RKO (cell line): Measurements from ENCODE around the gene SIMC1.
A peak's percentile ranks its signal among the peaks of the same experiment; 100 is the strongest.
"Not testable (repeated sequence)": the region's sequence is repeated elsewhere in the genome, so short reads cannot be mapped to it uniquely, and the experiment has no call there.

Experiments used
- DNase-seq: peaks from one replicate; pipeline ENCODE4 v3.0.0-alpha.2; 2016; ENCODE audit warnings: low spot score

The SIMC1 gene

GRCh38 chr5:176216393-176216916, 21.8 kb upstream of the SIMC1 start:
- not testable (repeated sequence) for DNase-seq

DNA sequence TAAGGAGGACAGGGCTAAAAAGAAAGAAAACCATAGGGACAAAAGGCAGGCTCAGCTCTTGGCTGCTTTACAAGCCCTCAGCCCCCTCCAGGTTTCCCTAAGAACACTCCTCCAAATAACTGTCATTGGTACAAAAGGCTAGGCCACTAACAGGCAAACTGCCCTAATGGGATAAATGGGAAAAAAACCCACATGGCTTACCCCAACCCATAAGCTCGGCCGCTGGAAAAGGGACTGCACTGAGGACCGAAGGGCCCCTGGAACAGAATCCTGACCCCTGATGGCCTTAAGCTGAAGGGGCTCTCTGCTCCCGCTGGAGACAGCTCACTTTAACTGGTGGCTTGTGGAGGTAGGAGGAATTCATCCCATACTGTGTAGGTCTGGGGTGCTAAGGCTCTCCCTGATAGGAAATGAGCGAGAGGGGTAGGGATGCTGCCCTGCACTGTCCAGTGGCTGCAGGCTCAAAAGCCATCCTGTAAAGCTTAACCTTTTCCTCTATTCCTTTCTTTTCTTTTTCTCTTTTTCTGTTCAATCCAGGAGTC, 21.0 kb upstream of the SIMC1 start:
- not testable (repeated sequence) for DNase-seq

DNA sequence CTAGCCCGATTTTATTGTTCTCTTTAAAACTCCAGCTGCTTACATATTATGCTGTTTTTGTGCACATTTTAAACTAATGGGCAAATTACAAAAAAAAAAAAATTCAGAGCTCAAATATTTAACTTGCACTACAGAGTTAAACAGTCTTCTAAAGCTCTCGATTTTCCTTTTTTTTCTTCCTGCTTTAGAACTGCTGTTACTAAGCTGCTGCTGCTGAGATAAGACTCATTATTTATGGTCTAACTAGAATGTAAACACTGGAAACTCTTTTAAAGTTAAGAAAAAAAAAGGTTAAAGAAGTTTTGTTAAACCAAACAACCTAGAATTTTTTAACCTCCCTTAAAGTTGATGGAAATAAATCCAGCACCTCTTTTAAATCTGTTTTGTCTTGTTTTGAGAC, 20.5 kb upstream of the SIMC1 start:
- not testable (repeated sequence) for DNase-seq

DNA sequence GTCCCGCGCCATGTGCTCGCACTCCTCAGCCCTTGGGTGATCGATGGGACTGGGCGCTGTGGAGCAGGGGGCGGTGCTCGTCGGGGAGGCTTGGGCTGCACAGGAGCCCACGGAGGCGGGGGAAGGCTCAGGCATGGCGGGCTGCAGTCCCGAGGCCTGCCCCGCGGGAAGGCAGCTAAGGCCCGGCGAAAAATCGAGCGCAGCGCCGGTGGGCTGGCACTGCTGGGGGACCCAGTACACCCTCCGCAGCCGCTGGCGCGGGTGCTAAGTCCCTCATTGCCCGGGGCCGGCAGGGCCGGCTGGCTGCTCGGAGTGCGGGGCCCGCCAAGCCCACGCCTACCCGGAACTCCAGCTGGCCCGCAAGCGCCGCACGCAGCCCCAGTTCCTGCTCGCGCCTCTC, 16.2 kb upstream of the SIMC1 start:
- not testable (repeated sequence) for DNase-seq

GRCh38 chr5:176228358-176228757, 9.9 kb upstream of the SIMC1 start:
- DNase-seq: not testable (repeated sequence)

GRCh38 chr5:176233253-176233652, 5.0 kb upstream of the SIMC1 start:
- DNase-seq: not testable (repeated sequence)

DNA sequence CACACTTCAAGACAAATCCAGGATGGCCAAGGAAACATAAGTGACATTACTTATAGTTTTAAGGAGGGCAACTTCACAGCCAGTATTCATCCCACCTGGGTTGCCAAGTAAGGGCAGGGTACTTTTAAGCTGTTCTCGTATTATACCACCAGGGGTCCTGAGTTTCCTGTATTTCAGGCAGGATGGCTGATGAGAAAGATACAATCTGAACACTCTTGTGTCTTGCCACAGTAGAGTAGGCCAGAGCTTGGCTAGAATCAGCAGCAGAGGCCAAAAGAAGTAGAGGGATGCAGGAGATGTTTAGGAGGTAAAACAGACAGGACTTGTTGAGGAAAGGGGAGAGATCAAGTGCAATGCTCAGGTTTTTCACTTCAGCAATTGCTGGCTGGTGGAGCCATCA, 3.1 kb upstream of the SIMC1 start:
- DNase-seq: peak; percentile 74

DNA sequence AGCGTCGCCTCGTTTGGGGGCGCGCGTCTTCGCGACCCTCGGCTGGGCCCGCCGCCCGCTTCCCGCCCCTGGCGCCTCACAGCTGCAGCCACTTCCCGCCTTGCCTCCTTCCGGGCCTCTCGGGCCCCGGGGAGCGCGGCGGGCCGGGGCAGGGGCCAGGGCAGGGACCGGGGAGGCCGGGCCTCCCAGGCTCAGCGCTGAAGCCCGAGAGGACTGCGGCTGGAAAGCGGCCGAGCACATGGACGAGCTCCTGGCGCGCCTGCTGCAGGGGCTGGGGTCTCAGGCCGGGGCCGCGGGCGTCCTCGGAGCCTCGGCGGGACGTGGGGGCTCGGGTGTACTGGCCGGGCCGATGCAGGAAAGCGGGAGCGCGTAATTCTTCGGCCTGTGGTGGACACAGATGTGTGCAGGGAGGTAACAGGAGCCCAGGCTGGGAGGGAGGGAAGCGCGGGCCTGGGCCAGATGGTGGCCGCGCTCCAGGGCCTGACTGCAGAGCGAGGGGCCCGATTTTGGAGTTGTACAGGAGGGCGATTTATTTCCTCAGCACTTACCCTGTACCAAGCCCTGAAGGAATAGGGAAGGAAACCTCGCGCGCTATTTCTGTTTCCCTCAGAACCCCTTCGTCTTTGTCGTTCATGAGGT, 540 bp downstream of the SIMC1 start:
- not testable (repeated sequence) for DNase-seq

GRCh38 chr5:176239304-176239703, 1.1 kb downstream of the SIMC1 start:
- not testable (repeated sequence) for DNase-seq

GRCh38 chr5:176244318-176244717, 6.1 kb downstream of the SIMC1 start:
- not testable (repeated sequence) for DNase-seq

DNA sequence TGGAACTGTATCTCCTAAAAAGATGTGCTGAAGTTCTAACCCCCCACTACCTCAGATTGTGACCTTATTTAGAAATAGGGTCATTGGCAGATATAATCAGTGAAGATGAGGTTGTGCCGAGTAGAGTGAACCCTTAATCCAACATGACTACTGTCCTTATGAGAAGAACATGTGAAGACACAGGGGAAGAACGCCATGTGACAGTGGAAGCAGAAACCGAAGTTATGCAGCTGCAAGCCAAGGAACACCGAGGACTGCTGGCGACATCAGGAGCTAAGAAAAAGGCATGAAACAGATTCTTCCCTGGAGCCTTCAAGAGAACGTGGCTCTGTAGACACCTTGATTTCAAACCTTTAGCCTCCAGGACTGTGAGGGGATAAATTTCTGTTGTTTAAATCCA, 6.8 kb downstream of the SIMC1 start:
- DNase-seq: not testable (repeated sequence)

DNA sequence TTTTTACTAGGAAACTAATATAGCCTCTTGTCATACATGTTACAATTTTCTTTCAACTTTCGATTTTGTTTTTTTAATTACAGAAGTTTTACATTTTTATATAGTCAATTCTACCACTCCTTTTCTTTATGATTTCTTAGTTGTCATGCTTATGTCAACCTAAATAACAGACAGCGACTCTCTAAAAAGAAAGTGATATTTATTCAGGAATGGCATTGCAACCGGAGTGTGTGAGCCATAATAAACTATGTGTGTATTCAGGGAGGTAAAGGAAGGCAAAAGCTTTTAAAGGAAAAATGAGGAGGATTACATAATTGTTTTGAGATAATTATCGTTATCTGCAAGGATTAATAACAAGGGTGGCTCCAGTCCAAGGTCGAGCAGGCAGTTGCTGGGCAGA, 7.3 kb downstream of the SIMC1 start:
- not testable (repeated sequence) for DNase-seq

DNA sequence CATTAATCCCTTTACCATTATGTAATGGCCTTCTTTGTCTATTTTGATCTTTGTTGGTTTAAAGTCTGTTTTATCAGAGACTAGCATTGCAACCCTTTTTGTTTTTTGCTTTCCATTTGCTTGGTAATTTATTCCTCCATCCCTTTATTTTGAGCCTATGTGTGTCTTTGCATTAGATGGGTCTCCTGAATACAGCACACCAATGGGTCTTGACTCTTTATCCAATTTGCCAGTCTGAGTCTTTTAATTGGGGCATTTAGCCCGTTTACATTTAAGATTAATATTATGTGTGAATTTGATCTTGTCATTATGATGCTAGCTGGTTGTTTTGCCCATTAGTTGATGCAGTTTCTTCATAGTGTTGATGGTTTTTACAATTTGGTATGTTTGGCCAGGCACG, 12.5 kb downstream of the SIMC1 start:
- not testable (repeated sequence) for DNase-seq

GRCh38 chr5:176252171-176252570, 13.9 kb downstream of the SIMC1 start:
- DNase-seq: not testable (repeated sequence)

GRCh38 chr5:176253370-176254065, 15.3 kb downstream of the SIMC1 start:
- DNase-seq: not testable (repeated sequence)

DNA sequence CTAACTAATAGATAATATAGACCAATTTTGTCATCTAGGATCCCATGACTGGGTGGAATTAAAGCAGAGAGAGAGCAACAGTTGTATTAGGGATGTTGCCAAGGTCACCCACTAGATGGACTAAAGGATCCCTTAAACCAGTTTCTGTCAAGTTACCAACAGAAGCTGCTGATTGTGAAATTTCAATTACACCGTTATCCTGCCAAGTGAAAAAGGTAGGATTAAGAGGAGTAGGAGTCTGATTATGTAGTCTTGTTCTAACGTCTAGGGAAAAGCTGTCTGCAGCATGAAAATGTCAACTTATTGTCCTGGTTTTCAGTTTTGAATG, 15.8 kb downstream of the SIMC1 start:
- not testable (repeated sequence) for DNase-seq

DNA sequence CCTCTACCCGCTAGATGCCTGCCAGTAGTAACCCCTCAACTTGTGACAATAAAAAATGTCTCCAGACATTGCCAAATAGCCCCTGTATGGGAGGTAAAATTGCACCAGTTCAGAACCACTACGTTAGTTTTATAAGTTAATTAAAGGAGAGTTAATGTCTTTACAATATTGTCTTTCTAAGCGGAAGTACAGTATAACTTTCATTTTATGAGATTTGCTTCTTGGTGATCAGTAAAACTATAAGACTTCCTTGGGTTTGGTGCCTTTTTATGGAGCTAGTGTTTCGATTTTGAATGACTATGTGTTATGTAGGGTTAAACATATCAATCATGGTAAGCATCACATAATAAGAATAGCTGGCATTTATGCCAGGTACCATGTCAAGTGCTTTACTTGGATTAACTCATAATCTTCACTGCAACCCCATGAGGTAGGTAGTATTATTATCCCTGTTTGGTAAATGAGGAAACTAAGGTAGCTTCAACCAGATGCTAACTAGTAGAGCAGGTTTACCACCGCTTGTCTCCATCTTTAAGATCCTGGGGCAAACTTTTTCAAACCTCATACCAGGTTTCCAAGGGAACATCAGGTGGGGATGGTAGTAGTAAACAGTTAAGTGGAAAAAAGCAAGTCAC, 19.8 kb downstream of the SIMC1 start:
- not testable (repeated sequence) for DNase-seq

- not testable (repeated sequence) for DNase-seq
These were observed 22.5 kb downstream of the SIMC1 start for GRCh38 chr5:176260682-176261081.

GRCh38 chr5:176266448-176266847, 28.2 kb downstream of the SIMC1 start:
- not testable (repeated sequence) for DNase-seq

GRCh38 chr5:176289018-176289417, 50.8 kb downstream of the SIMC1 start:
- not testable (repeated sequence) for DNase-seq

DNA sequence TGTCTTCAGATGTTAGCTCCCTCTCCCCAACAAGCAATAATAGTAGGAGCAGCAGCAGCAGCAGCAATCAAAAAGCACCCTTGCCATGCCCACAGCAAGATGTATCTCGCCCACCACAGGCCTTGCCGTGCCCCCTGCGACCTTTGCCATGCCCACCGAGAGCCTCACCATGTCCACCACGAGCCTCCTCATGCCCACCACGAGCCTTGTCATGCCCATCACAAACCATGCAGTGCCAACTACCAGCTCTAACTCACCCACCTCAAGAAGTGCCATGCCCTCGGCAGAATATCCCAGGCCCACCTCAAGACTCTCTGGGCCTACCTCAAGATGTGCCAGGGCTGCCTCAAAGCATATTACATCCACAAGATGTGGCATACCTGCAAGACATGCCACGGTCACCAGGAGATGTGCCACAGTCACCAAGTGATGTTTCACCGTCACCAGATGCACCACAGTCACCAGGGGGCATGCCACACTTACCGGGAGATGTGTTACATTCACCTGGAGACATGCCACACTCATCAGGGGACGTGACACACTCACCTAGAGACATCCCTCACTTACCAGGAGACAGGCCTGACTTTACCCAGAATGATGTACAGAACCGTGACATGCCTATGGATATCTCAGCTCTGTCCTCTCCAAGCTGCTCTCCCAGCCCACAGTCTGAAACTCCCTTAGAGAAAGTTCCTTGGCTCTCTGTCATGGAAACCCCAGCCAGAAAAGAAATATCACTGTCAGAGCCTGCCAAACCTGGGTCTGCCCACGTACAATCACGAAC, 52.0 kb downstream of the SIMC1 start:
- DNase-seq: not testable (repeated sequence)

DNA sequence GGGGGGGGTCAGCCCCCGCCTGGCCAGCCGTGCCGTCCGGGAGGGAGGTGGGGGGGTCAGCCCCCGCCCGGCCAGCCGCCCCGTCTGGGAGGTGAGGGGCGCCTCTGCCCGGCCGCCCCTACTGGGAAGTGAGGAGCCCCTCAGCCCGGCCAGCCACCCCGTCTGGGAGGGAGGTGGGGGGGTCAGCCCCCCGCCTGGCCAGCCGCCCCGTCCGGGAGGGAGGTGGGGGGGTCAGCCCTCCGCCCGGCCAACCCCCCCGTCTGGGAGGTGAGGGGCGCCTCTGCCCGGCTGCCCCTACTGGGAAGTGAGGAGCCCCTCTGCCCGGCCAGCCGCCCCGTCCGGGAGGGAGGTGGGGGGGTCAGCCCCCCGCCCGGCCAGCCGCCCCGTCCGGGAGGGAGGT, 67.1 kb downstream of the SIMC1 start:
- not testable (repeated sequence) for DNase-seq
